ENCODE results near the gene GTF3C1. TPM values are rescaled to one million over a fixed set of nuclear protein-coding genes. Genes with fewer than 3 reads are reported as not detected.
"Not testable (repeated sequence)": the region's sequence is repeated elsewhere in the genome, so short reads cannot be mapped to it uniquely, and the experiment has no call there.

Gene GTF3C1
- total RNA-seq, 1 experiment from 2014 or later = 121 TPM

DNA sequence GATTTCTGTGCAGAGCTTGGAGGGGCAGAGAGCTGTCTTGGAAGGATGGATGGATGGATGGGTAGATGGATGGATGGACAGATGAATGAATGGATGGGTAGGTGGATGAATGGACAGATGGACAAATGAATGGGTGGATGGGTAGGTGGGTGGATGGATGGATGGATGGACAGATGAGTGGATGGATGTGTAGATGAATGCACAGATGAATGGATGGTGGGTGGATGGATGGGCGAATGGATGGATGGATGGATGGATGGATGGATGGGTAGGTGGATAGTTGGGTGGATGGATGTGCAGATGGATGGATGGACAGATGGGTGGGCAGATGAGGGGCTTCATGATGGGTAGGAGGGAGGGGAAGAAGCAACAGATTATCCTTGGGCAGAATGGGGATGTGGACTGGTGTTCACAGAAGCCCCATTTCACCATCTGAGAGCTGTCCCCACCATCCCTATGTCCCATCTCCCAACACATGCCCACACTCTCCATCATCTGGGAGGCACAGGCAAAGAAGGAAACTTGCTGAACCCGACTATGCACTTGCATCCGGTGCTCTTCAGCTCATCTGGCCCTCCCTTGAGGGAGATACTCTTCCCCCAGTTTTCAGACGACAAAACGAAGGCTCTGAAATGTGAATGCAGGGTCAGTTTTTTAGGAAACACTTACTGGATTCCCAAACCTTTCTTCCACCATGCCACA lies 90.6 kb downstream of the GTF3C1 start:
- Histone ChIP-seq H3K4me3 (ENCODE audit: low read depth in 2 of 2, low read length in 2 of 2) (no peak overlapping the region), H3K27ac (ENCODE audit: low read length) (no peak overlapping the region), H3K9me3 (ENCODE audit: control insufficient read depth, insufficient read depth, low read depth, low read length) (no peaks in the 10 kb centered on the region), H3K36me3 (ENCODE audit: control insufficient read depth, insufficient read depth, low read length) (no peaks in the 10 kb centered on the region; the same call in 1 of the 2 replicates), H3K4me1 (ENCODE audit: control insufficient read depth, insufficient read depth, low read length) (no peaks in the 10 kb centered on the region), H3K27me3 (ENCODE audit: control insufficient read depth, insufficient read depth, low read length) (no peaks in the 10 kb centered on the region)
- ATAC-seq (no peak), DNase-seq (ENCODE audit: low read depth, low spot score) (no peak)
- TF ChIP-seq, protein P1, sequence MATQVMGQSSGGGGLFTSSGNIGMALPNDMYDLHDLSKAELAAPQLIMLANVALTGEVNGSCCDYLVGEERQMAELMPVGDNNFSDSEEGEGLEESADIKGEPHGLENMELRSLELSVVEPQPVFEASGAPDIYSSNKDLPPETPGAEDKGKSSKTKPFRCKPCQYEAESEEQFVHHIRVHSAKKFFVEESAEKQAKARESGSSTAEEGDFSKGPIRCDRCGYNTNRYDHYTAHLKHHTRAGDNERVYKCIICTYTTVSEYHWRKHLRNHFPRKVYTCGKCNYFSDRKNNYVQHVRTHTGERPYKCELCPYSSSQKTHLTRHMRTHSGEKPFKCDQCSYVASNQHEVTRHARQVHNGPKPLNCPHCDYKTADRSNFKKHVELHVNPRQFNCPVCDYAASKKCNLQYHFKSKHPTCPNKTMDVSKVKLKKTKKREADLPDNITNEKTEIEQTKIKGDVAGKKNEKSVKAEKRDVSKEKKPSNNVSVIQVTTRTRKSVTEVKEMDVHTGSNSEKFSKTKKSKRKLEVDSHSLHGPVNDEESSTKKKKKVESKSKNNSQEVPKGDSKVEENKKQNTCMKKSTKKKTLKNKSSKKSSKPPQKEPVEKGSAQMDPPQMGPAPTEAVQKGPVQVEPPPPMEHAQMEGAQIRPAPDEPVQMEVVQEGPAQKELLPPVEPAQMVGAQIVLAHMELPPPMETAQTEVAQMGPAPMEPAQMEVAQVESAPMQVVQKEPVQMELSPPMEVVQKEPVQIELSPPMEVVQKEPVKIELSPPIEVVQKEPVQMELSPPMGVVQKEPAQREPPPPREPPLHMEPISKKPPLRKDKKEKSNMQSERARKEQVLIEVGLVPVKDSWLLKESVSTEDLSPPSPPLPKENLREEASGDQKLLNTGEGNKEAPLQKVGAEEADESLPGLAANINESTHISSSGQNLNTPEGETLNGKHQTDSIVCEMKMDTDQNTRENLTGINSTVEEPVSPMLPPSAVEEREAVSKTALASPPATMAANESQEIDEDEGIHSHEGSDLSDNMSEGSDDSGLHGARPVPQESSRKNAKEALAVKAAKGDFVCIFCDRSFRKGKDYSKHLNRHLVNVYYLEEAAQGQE (IDR thresholded peaks at IDR 0.05; ENCODE audit: insufficient read depth in 1 of 2, low read depth in 2 of 2, low read length in 1 of 2) = no peak
- TF ChIP-seq SIN3A (IDR thresholded peaks at IDR 0.05; ENCODE audit: borderline replicate concordance, insufficient read depth, low read depth, low read length) (no peak), POLR2AphosphoS5 (IDR thresholded peaks at IDR 0.05; ENCODE audit: low read depth, low read length) (no peak), TCF7L2 (IDR thresholded peaks at IDR 0.05; ENCODE audit: low read depth, low read length) (no peak)
- TF ChIP-seq, protein P2, sequence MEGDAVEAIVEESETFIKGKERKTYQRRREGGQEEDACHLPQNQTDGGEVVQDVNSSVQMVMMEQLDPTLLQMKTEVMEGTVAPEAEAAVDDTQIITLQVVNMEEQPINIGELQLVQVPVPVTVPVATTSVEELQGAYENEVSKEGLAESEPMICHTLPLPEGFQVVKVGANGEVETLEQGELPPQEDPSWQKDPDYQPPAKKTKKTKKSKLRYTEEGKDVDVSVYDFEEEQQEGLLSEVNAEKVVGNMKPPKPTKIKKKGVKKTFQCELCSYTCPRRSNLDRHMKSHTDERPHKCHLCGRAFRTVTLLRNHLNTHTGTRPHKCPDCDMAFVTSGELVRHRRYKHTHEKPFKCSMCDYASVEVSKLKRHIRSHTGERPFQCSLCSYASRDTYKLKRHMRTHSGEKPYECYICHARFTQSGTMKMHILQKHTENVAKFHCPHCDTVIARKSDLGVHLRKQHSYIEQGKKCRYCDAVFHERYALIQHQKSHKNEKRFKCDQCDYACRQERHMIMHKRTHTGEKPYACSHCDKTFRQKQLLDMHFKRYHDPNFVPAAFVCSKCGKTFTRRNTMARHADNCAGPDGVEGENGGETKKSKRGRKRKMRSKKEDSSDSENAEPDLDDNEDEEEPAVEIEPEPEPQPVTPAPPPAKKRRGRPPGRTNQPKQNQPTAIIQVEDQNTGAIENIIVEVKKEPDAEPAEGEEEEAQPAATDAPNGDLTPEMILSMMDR (IDR thresholded peaks at IDR 0.05) = no peak
- in situ Hi-C loops (cut with HindIII; ENCODE audit: low pct_unique_long_range_greater_than_20kb, low sequenced_read_pairs) (no loop called here), intact Hi-C loops (cut with micrococcal nuclease; ENCODE audit: unreplicated experiment) (loop anchor here (5.0 kb wide), 1 partner anchor 222 kb away; no protein-coding TSS in a partner anchor)
- ChIA-PET POLR2A (no interaction called here), CTCF (no interaction called here)
- no TSS peak for BruUV-seq (replicated peaks)

DNA sequence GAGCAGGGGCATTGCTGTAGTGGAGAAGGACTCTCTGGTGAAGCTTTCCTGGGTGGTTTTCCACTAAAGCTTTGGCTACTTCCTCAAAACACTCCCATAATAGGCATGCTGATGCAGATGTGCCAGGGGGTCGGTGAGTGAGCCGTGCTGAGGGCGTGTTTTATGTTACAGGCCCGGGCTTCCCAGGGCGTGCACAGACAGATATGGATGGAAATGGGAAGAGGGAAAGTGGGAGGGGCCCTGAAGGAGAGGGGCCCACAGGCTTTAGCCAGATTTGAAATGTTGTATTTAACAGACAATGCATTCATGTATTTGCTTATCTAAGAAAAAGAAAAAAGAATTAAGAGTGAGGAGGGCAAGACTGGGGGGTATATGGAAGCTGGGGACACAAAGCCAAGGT lies 91.5 kb downstream of the GTF3C1 start:
- Histone ChIP-seq H3K9me3 (ENCODE audit: control insufficient read depth, insufficient read depth, low read depth, low read length) (no peaks in the 10 kb centered on the region), H3K27me3 (ENCODE audit: control insufficient read depth, insufficient read depth, low read length) (no peaks in the 10 kb centered on the region), H3K36me3 (ENCODE audit: control insufficient read depth, insufficient read depth, low read length) (no peaks in the 10 kb centered on the region), H3K27ac (ENCODE audit: low read length) (no peak overlapping the region), H3K4me1 (ENCODE audit: control insufficient read depth, insufficient read depth, low read length) (no peaks in the 10 kb centered on the region), H3K4me3 (ENCODE audit: low read depth in 2 of 2, low read length in 2 of 2) (no peak overlapping the region)
- no TSS peak for BruUV-seq (replicated peaks)
- intact Hi-C loops (cut with micrococcal nuclease; ENCODE audit: unreplicated experiment) (loop anchor here (5.0 kb wide), 1 partner anchor 221 kb away; no protein-coding TSS in a partner anchor), in situ Hi-C loops (cut with HindIII; ENCODE audit: low pct_unique_long_range_greater_than_20kb, low sequenced_read_pairs) (no loop called here)
- ATAC-seq (no peak), DNase-seq (ENCODE audit: low read depth, low spot score) (no peak)
- ChIA-PET POLR2A (no interaction called here), CTCF (no interaction called here)
- no peak for TF ChIP-seq SIN3A (IDR thresholded peaks at IDR 0.05; ENCODE audit: borderline replicate concordance, insufficient read depth, low read depth, low read length)
- TF ChIP-seq, protein P2 (IDR thresholded peaks at IDR 0.05) = no peak
- TF ChIP-seq TCF7L2 (IDR thresholded peaks at IDR 0.05; ENCODE audit: low read depth, low read length) = no peak

DNA sequence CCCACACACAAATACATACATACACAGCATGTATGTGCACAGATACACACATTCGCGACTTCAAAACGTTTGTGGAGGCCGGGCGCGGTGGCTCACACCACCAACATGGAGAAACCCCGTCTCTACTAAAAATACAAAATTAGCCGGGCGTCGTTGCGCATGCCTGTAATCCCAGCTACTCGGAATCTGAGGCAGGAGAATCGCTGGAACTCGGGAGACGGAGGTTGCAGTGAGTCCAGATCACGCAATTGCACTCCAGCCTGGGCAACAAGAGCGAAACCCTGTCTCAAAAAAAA lies 92.2 kb downstream of the GTF3C1 start:
- POLR2A ChIA-PET; H3K4me3 ChIP-seq (ENCODE audit: low read depth in 2 of 2, low read length in 2 of 2); BruUV-seq (replicated peaks); DNase-seq (ENCODE audit: low read depth, low spot score); CTCF ChIA-PET; H3K36me3 ChIP-seq (ENCODE audit: control insufficient read depth, insufficient read depth, low read length); ATAC-seq; H3K27me3 ChIP-seq (ENCODE audit: control insufficient read depth, insufficient read depth, low read length); H3K27ac ChIP-seq (ENCODE audit: low read length); H3K9me3 ChIP-seq (ENCODE audit: control insufficient read depth, insufficient read depth, low read depth, low read length); in situ Hi-C loops (cut with HindIII; ENCODE audit: low pct_unique_long_range_greater_than_20kb, low sequenced_read_pairs); H3K4me1 ChIP-seq (ENCODE audit: control insufficient read depth, insufficient read depth, low read length): not testable (repeated sequence)
- intact Hi-C loops (cut with micrococcal nuclease; ENCODE audit: unreplicated experiment) = loop anchor here (5.0 kb wide), 1 partner anchor 220 kb away; no protein-coding TSS in a partner anchor

Measured in Panc1 (cell line).